H1 (cell line): Measurements from ENCODE around the gene PDXP. TPM values are rescaled to one million over a fixed set of nuclear protein-coding genes. Genes with fewer than 3 reads are reported as not detected.

ENCODE experiments used
- CTCF ChIA-PET: fragments of 300-600 bp; sonication (Branson Sonifier 250); formaldehyde crosslinking; loops from one replicate; lab custom pipeline; 2021; ENCODE audit not compliant: partially characterized antibody; lab: Charles Lee
- POLR2A ChIA-PET: fragments of 300-600 bp; sonication (Branson Sonifier 250); formaldehyde crosslinking; loops from one replicate; lab custom pipeline; 2021; ENCODE audit warnings: inconsistent platforms; ENCODE audit not compliant: partially characterized antibody; lab: Charles Lee
- DNase-seq, 2 experiments: peaks; one replicate each; pipeline versions ENCODE4 v3.0.0 to v3.0.0-alpha.2; 2010 to 2022; ENCODE audit warnings: low spot score in 2 of 2, low read depth in 1 of 2, mixed read lengths in 1 of 2
- FAIRE-seq: peaks from 2 replicates; lab custom pipeline; 2011; peaks lifted over from hg19 to GRCh38; lab: Jason Lieb, UNC
- H2AFZ ChIP-seq: 2 replicates; pipeline ENCODE4 v1.8.1; 2012; ENCODE audit warnings: low read length, inconsistent platforms
- H2AK5ac ChIP-seq: 2 replicates; pipeline ENCODE4 v1.6.1; 2013; ENCODE audit warnings: low read depth, low read length
- H2BK120ac ChIP-seq: replicated peaks from 2 replicates; pipeline ENCODE3; 2013; ENCODE audit warnings: low read depth, low read length, inconsistent platforms
- H2BK12ac ChIP-seq: 2 replicates; pipeline ENCODE4 v1.6.1; 2013; ENCODE audit warnings: low read depth, low read length
- H2BK15ac ChIP-seq: 2 replicates; pipeline ENCODE4 v1.6.1; 2013; ENCODE audit warnings: low read length
- H2BK20ac ChIP-seq: 2 replicates; pipeline ENCODE4 v1.6.1; 2013; ENCODE audit warnings: low read length
- H2BK5ac ChIP-seq: 2 replicates; pipeline ENCODE4 v1.6.1; 2013; ENCODE audit warnings: low read depth, low read length
- H3K14ac ChIP-seq: 2 replicates; pipeline ENCODE4 v1.6.1; 2013; ENCODE audit warnings: inconsistent platforms; ENCODE audit not compliant: insufficient read length
- H3K18ac ChIP-seq: 2 replicates; pipeline ENCODE4 v1.6.1; 2013; ENCODE audit warnings: low read length; ENCODE audit errors: extremely low read depth
- H3K23ac ChIP-seq: 2 replicates; pipeline ENCODE4 v1.6.1; 2013; ENCODE audit warnings: inconsistent platforms; ENCODE audit not compliant: insufficient read length
- H3K23me2 ChIP-seq: 2 replicates; pipeline ENCODE4 v1.6.1; 2013; ENCODE audit warnings: low read depth, low read length
- H3K27ac ChIP-seq: 2 replicates; pipeline ENCODE4 v1.6.1; 2011; ENCODE audit warnings: low read depth, low read length, inconsistent platforms
- H3K27me3 ChIP-seq, 4 experiments: replicated peaks in 1 of 4; 1 replicate in 1 of 4; 2 replicates in 3 of 4; pipeline versions ENCODE4 v1.6.1 to v1.8.1; 2011 to 2013; ENCODE audit warnings: low read length in 3 of 4, mild to moderate bottlenecking in 3 of 4, inconsistent platforms in 2 of 4, mixed read lengths in 2 of 4, moderate library complexity in 1 of 4; ENCODE audit not compliant: control insufficient read depth in 3 of 4, insufficient read depth in 3 of 4; ENCODE audit errors: extremely low read depth in 1 of 4
- H3K36me3 ChIP-seq, 4 experiments: 2 replicates each; pipeline versions ENCODE4 v1.6.1 to v1.8.1; 2011 to 2013; ENCODE audit warnings: mild to moderate bottlenecking in 4 of 4, low read length in 3 of 4, moderate library complexity in 2 of 4, control low read depth in 1 of 4, inconsistent platforms in 1 of 4; ENCODE audit not compliant: insufficient read depth in 4 of 4, control insufficient read depth in 2 of 4
- H3K4ac ChIP-seq: replicated peaks from 2 replicates; pipeline ENCODE3; 2013; ENCODE audit warnings: low read length, low read depth, mixed read lengths, inconsistent platforms; ENCODE audit not compliant: insufficient read length
- H3K4me1 ChIP-seq, 4 experiments: replicated peaks in 1 of 4; 1 replicate in 1 of 4; 2 replicates in 3 of 4; pipeline versions ENCODE4 v1.6.1 to v1.8.1; 2011 to 2013; ENCODE audit warnings: low read length in 3 of 4, inconsistent platforms in 2 of 4, mixed read lengths in 1 of 4; ENCODE audit not compliant: insufficient read depth in 4 of 4, control insufficient read depth in 3 of 4
- H3K4me2 ChIP-seq, 2 experiments: 2 replicates each; pipeline versions ENCODE4 v1.6.1 to v1.8.1; 2011 to 2013; ENCODE audit warnings: low read depth in 2 of 2, low read length in 2 of 2, control low read depth in 1 of 2, inconsistent platforms in 1 of 2, mild to moderate bottlenecking in 1 of 2; ENCODE audit not compliant: insufficient read depth in 1 of 2
- H3K4me3 ChIP-seq, 4 experiments: fragments of 200-600, 300-600 bp in 1 of 4; sonication (generic), shearing (Covaris generic), sonication (Bioruptor Twin) in 1 of 4; 2 replicates each; pipeline versions ENCODE4 v1.5.1 to v1.8.1; 2011 to 2016; ENCODE audit warnings: low read length in 4 of 4, low read depth in 3 of 4, control low read depth in 2 of 4, inconsistent platforms in 2 of 4, mild to moderate bottlenecking in 2 of 4, mixed read lengths in 1 of 4, moderate library complexity in 1 of 4; ENCODE audit not compliant: insufficient read depth in 2 of 4; ENCODE audit errors: extremely low read depth in 1 of 4
- H3K56ac ChIP-seq: replicated peaks from 2 replicates; pipeline ENCODE3; 2013; ENCODE audit warnings: low read depth, mild to moderate bottlenecking, mixed read lengths, low read length, inconsistent platforms; ENCODE audit not compliant: insufficient read length
- H3K79me1 ChIP-seq: 2 replicates; pipeline ENCODE4 v1.6.1; 2013; ENCODE audit warnings: low read depth, low read length, control low read depth
- H3K79me2 ChIP-seq, 2 experiments: 2 replicates each; pipeline versions ENCODE4 v1.6.1 to v1.8.1; 2012 to 2013; ENCODE audit warnings: low read length in 2 of 2, mild to moderate bottlenecking in 2 of 2, inconsistent platforms in 1 of 2; ENCODE audit not compliant: insufficient read depth in 2 of 2, control insufficient read depth in 1 of 2
- H3K9ac ChIP-seq, 4 experiments: replicated peaks in 1 of 4; 1 replicate in 1 of 4; 2 replicates in 3 of 4; pipeline versions ENCODE4 v1.6.1 to v1.8.1; 2011 to 2013; ENCODE audit warnings: low read depth in 3 of 4, low read length in 3 of 4, control low read depth in 2 of 4, mild to moderate bottlenecking in 2 of 4, moderate library complexity in 2 of 4, inconsistent platforms in 1 of 4; ENCODE audit errors: extremely low read depth in 1 of 4
- H3K9me3 ChIP-seq, 2 experiments: 2 replicates each; pipeline versions ENCODE4 v1.6.1 to v1.8.1; 2012 to 2013; ENCODE audit warnings: mild to moderate bottlenecking in 2 of 2, moderate library complexity in 2 of 2, control low read depth in 1 of 2, inconsistent platforms in 1 of 2, low read depth in 1 of 2, low read length in 1 of 2, mixed read lengths in 1 of 2; ENCODE audit not compliant: insufficient read depth in 2 of 2
- H4K20me1 ChIP-seq, 2 experiments: replicated peaks in 1 of 2; 2 replicates each; pipeline versions ENCODE3 to v1.8.1; 2011 to 2013; ENCODE audit warnings: inconsistent platforms in 2 of 2, low read length in 2 of 2, mild to moderate bottlenecking in 1 of 2; ENCODE audit not compliant: insufficient read depth in 2 of 2, control insufficient read depth in 1 of 2
- H4K5ac ChIP-seq: 2 replicates; pipeline ENCODE4 v1.6.1; 2013; ENCODE audit warnings: low read length, low read depth, mixed read lengths, inconsistent platforms; ENCODE audit not compliant: insufficient read length
- H4K8ac ChIP-seq: 2 replicates; pipeline ENCODE4 v1.8.0; 2013; ENCODE audit warnings: mild to moderate bottlenecking, moderate library complexity, low read length, inconsistent platforms; ENCODE audit not compliant: insufficient read depth; ENCODE audit errors: extremely low read depth
- H4K91ac ChIP-seq: replicated peaks from 2 replicates; pipeline ENCODE3; 2013; ENCODE audit warnings: low read length, mixed read lengths, inconsistent platforms; ENCODE audit not compliant: insufficient read length
- BCL11A ChIP-seq, 2 experiments: IDR thresholded peaks; one replicate each; pipeline ENCODE4 v1.6.1; 2011; ENCODE audit warnings: low read depth in 2 of 2, low read length in 2 of 2, mild to moderate bottlenecking in 2 of 2
- BRCA1 ChIP-seq: IDR thresholded peaks from 2 replicates; pipeline ENCODE4 v1.6.1; 2012; ENCODE audit warnings: low read depth, low read length, improper control_type of control experiment
- CBX5 ChIP-seq: fragments of 300-800, 300-1000 bp; sonication (generic); IDR thresholded peaks from 2 replicates; pipeline ENCODE4 v1.7.1; 2016; ENCODE audit warnings: antibody characterized with exemption, low read length, low read depth
- CBX8 ChIP-seq: fragments of 300-800, 300-1000 bp; sonication (generic); IDR thresholded peaks from 2 replicates; pipeline ENCODE4 v1.7.1; 2016; ENCODE audit warnings: low read depth, low read length, borderline replicate concordance
- CHD1 ChIP-seq: IDR thresholded peaks from 2 replicates; pipeline ENCODE4 v1.6.1; 2012; ENCODE audit warnings: low read depth, low read length, improper control_type of control experiment
- MAX ChIP-seq: IDR thresholded peaks from 2 replicates; pipeline ENCODE4 v1.6.1; 2012; ENCODE audit warnings: inconsistent platforms
- POLR2A ChIP-seq, 2 experiments: IDR thresholded peaks; 1 replicate in 1 of 2; 2 replicates in 1 of 2; pipeline ENCODE4 v1.6.1; 2011; ENCODE audit warnings: low read depth in 2 of 2, low read length in 2 of 2, mild to moderate bottlenecking in 2 of 2; ENCODE audit errors: control extremely low read depth in 1 of 2
- POLR2AphosphoS5 ChIP-seq: IDR thresholded peaks from 2 replicates; pipeline ENCODE4 v1.6.1; 2011; ENCODE audit warnings: low read depth, low read length
- RBBP5 ChIP-seq: IDR thresholded peaks from 2 replicates; pipeline ENCODE4 v1.7.1; 2012; ENCODE audit warnings: low read depth, mild to moderate bottlenecking, inconsistent platforms, low read length, moderate library complexity, borderline replicate concordance
- RFX5 ChIP-seq: IDR thresholded peaks from 2 replicates; pipeline ENCODE4 v1.6.1; 2011; ENCODE audit warnings: low read depth, low read length, improper control_type of control experiment, borderline replicate concordance
- SAP30 ChIP-seq: fragments of 300-600 bp; sonication (generic); IDR thresholded peaks from 2 replicates; pipeline ENCODE4 v1.7.1; 2012; ENCODE audit warnings: low read length, moderate library complexity, mild to moderate bottlenecking, inconsistent platforms; ENCODE audit not compliant: insufficient read depth, insufficient replicate concordance
- SIRT6 ChIP-seq: IDR thresholded peaks from one replicate; pipeline ENCODE4 v1.7.1; 2012; ENCODE audit warnings: low read length, inconsistent platforms
- SP4 ChIP-seq: IDR thresholded peaks from 2 replicates; pipeline ENCODE4 v1.6.1; 2012; ENCODE audit warnings: low read length, inconsistent platforms
- WGBS, 2 experiments: shearing (Covaris generic) in 1 of 2; methylation state at CpG; one replicate each; pipeline versions ENCODE4 v1.1.6 to v1.1.7; 2013 to 2015; ENCODE audit warnings: low lambda C conversion rate in 2 of 2, mixed read lengths in 2 of 2, inconsistent platforms in 1 of 2, low coverage in 1 of 2, missing lambda C conversion rate in 1 of 2; ENCODE audit not compliant: insufficient replicate concordance in 2 of 2, insufficient coverage in 1 of 2, insufficient read length in 1 of 2; ENCODE audit errors: extremely low coverage in 1 of 2, missing lambda C conversion rate in 1 of 2; 5-methylcytosine and 5-hydroxymethylcytosine counted together
- polyA plus RNA-seq, 7 experiments: library from polyadenylated mRNA; depleted of rRNA in 3 of 7; stranded (reverse) in 5 of 7; unstranded in 2 of 7; fragments of >200 nt in 5 of 7; fragments of 200-250 nt in 2 of 7; gene quantifications; 1 replicate in 5 of 7; 2 replicates in 1 of 7; 4 replicates in 1 of 7; pipeline versions ENCODE4 v1.2.1 to v1.2.3, GENCODE V29; 2011 to 2013; ENCODE audit warnings: missing spikeins in 2 of 7, mixed read lengths in 2 of 7
- total RNA-seq: library from RNA; stranded (reverse); fragmentation: NEBNext Ultra II Directional; extraction: Animal tissue kit (Norgen Biotek cat#: 25700); gene quantifications from 2 replicates; pipeline ENCODE4 v1.2.1, GENCODE V29; 2021

PDXP gene
- total and polyA plus RNA-seq, 2 of the 8 experiments (the other 6 are each of a cell fraction or from before 2014, with no cell fraction given), result 36.6 to 67.7 TPM

GRCh38 chr22:37641561-37641949 is 17.0 kb upstream of the PDXP start:
- no peak overlapping the region for H3K4ac ChIP-seq
- no peak overlapping the region for H4K5ac ChIP-seq
- H3K4me2 ChIP-seq, result no peak overlapping the region
- H4K8ac ChIP-seq, result no peak overlapping the region
- no peak overlapping the region for H3K14ac ChIP-seq
- no peak overlapping the region for H3K18ac ChIP-seq
- POLR2A ChIA-PET, result interaction anchor here (0.7 to 5.3 kb wide), 10 partner anchors 9 to 177 kb away, joined by 3 to 32 read pairs (median 6); partner anchors contain the start of genes GGA1, NOL12, PDXP and TRIOBP
- H3K27ac ChIP-seq, result no peak overlapping the region
- H2BK12ac ChIP-seq, result no peak overlapping the region
- H3K36me3 ChIP-seq, result peaks cover 0 to 16% (median 7%) of the 10 kb centered on the region in 4 experiments; a peak in 5 of 8 replicates
- no peak overlapping the region for H3K23ac ChIP-seq
- WGBS, 2 experiments, result 97% methylated on average over 5 of the region's 5 CpGs; no CpG with 5 or more reads in 1 of the 2 experiments
- no peak overlapping the region for H2AFZ ChIP-seq
- H3K56ac ChIP-seq, result no peak overlapping the region
- CTCF ChIA-PET, result interaction anchor here (0.6 to 11.4 kb wide), 14 partner anchors 9 to 175 kb away, joined by 3 to 261 read pairs (median 12); partner anchors contain the start of genes GGA1, LGALS1, NOL12 and PDXP
- H3K9me3 ChIP-seq, result no peaks in the 10 kb centered on the region
- H3K4me3 ChIP-seq, result no peak overlapping the region
- peaks cover 0 to 20% (median 15%) of the 10 kb centered on the region in 4 experiments; a peak in 6 of 7 replicates for H3K4me1 ChIP-seq
- no peak overlapping the region for H2BK20ac ChIP-seq
- H2AK5ac ChIP-seq, result no peak overlapping the region
- H3K9ac ChIP-seq, result no peak overlapping the region
- no peak overlapping the region for H2BK120ac ChIP-seq
- H3K79me2 ChIP-seq, result no peaks in the 10 kb centered on the region; a peak in 1 of 4 replicates
- FAIRE-seq (no peak), DNase-seq (no peak)
- TF ChIP-seq CHD1 (no peak), RFX5 (no peak), RBBP5 (no peak), BCL11A (IDR thresholded peaks at IDR 0.05; ENCODE audit: low read depth in 2 of 2, low read length in 2 of 2) (no peak), CBX8 (no peak), POLR2AphosphoS5 (no peak), CBX5 (no peak), MAX (no peak), SP4 (no peak), SIRT6 (no peak), BRCA1 (no peak), POLR2A (IDR thresholded peaks at IDR 0.05; ENCODE audit: control extremely low read depth in 1 of 2, low read depth in 2 of 2, low read length in 2 of 2) (no peak), SAP30 (no peak)
- no peak overlapping the region for H2BK15ac ChIP-seq
- H2BK5ac ChIP-seq, result no peak overlapping the region
- H3K79me1 ChIP-seq, result 0 out of 2 replicates have a peak, but pooled peaks cover 2% of the 10 kb centered on the region
- peaks cover 8% of the 10 kb centered on the region for H3K23me2 ChIP-seq
- H3K27me3 ChIP-seq, result no peaks in the 10 kb centered on the region
- no peak overlapping the region for H4K91ac ChIP-seq
- peaks cover 0 to 12% of the 10 kb centered on the region in 2 experiments for H4K20me1 ChIP-seq
